ENCODE results near the gene CHMP2A.

The CHMP2A gene

DNA sequence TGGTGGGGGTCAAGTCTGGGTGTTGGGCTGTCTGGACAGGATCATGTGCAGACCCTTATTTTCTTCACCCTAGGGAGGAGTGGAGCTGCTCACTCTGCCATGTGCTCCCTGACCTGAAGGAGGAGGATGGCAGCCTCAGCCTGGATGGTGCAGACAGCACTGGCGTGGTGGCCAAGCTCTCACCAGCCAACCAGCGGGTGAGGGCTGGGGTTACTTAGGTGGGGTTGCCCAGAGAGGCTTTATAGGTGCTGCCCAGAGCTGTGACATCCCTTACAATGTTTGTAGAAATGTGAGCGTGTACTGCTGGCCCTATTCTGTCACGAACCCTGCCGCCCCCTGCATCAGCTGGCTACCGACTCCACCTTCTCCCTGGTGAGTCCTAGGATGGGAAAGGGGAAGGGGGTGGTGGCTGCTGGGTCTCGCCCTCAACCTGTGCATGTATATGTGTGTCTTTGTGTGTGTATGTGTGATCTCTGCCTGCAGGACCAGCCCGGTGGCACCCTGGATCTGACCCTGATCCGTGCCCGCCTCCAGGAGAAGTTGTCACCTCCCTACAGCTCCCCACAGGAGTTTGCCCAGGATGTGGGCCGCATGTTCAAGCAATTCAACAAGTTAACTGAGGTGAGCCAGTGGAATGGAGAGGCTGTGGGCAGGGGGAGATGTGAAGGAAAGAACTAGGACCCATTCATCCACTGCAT is 5.1 kb downstream of the CHMP2A start:
- TF ChIP-seq, protein P1, sequence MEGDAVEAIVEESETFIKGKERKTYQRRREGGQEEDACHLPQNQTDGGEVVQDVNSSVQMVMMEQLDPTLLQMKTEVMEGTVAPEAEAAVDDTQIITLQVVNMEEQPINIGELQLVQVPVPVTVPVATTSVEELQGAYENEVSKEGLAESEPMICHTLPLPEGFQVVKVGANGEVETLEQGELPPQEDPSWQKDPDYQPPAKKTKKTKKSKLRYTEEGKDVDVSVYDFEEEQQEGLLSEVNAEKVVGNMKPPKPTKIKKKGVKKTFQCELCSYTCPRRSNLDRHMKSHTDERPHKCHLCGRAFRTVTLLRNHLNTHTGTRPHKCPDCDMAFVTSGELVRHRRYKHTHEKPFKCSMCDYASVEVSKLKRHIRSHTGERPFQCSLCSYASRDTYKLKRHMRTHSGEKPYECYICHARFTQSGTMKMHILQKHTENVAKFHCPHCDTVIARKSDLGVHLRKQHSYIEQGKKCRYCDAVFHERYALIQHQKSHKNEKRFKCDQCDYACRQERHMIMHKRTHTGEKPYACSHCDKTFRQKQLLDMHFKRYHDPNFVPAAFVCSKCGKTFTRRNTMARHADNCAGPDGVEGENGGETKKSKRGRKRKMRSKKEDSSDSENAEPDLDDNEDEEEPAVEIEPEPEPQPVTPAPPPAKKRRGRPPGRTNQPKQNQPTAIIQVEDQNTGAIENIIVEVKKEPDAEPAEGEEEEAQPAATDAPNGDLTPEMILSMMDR (IDR thresholded peaks at IDR 0.05), result no peak
- Histone ChIP-seq H3K4me1 (peaks cover 24% of the 10 kb centered on the region), H3K27me3 (ENCODE audit: control insufficient read depth, insufficient read depth, low read length) (no peaks in the 10 kb centered on the region), H2AFZ (no peak overlapping the region), H3K79me2 (peaks cover 48% of the 10 kb centered on the region), H3K9ac (no peak overlapping the region), H3K4me3 (ENCODE audit: low read depth, low read length) (no peak overlapping the region), H3K9me3 (ENCODE audit: control insufficient read depth, low read length) (no peaks in the 10 kb centered on the region), H3K36me3 (ENCODE audit: control insufficient read depth, insufficient read depth, low read length) (no peaks in the 10 kb centered on the region), H3K4me2 (ENCODE audit: low read length) (no peak overlapping the region), H3K27ac (no peak overlapping the region)

DNA sequence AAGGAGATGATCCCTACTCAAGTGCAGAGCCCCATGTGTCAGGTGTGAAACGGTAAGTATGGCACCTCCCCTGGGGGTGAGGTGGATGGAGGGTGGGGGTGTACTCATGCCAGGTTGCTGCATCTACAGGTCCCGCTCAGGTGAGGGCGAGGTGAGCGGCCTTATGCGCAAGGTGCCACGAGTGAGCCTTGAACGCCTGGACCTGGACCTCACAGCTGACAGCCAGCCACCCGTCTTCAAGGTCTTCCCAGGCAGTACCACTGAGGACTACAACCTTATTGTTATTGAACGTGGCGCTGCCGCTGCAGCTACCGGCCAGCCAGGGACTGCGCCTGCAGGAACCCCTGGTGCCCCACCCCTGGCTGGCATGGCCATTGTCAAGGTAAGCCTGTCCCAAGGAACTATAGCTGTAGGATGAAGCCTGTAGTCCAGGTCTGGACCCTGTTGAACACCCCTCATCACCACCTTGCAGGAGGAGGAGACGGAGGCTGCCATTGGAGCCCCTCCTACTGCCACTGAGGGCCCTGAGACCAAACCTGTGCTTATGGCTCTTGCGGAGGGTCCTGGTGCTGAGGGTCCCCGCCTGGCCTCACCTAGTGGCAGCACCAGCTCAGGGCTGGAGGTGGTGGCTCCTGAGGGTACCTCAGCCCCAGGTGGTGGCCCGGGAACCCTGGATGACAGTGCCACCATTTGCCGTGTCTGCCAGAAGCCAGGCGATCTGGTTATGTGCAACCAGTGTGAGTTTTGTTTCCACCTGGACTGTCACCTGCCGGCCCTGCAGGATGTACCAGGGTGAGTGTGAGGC is 5.8 kb downstream of the CHMP2A start:
- Histone ChIP-seq H3K36me3 (ENCODE audit: control insufficient read depth, insufficient read depth, low read length) (no peaks in the 10 kb centered on the region), H3K4me1 (peaks cover 24% of the 10 kb centered on the region), H3K79me2 (peaks cover 43% of the 10 kb centered on the region), H3K9me3 (ENCODE audit: control insufficient read depth, low read length) (no peaks in the 10 kb centered on the region), H3K9ac (no peak overlapping the region), H3K27ac (no peak overlapping the region), H3K4me2 (ENCODE audit: low read length) (no peak overlapping the region), H3K27me3 (ENCODE audit: control insufficient read depth, insufficient read depth, low read length) (no peaks in the 10 kb centered on the region), H2AFZ (no peak overlapping the region), H3K4me3 (ENCODE audit: low read depth, low read length) (no peak overlapping the region)
- TF ChIP-seq, protein P1 (IDR thresholded peaks at IDR 0.05), result no peak

DNA sequence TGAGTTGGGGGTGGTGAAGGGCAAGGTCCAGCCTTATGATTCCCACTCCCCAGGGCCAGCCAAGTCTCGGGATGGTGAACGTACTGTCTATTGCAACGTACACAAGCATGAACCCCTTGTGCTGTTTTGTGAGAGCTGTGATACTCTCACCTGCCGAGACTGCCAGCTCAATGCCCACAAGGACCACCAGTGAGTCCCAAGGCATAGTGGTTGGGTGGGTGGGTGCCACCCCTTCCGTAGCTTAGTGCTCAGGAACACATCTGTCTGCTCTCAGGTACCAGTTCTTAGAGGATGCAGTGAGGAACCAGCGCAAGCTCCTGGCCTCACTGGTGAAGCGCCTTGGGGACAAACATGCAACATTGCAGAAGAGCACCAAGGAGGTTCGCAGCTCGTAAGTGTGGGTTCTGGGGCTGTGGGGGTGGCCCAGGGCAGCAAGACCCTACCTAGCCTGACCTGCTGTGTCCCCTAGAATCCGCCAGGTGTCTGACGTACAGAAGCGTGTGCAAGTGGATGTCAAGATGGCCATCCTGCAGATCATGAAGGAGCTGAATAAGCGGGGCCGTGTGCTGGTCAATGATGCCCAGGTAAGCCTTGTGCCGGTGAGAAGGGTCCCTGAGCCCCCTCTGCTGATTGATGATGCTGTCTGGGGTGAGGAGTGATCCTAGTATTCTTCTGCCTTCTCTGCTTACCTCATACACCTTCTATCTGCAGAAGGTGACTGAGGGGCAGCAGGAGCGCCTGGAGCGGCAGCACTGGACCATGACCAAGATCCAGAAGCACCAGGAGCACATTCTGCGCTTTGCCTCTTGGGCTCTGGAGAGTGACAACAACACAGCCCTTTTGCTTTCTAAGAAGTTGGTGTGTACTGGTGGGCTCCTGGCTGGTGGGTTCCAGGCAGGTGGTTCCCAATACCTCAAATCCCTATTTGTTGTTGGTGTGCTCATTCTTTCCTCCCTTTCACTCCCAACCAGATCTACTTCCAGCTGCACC is 7.3 kb downstream of the CHMP2A start:
- H3K9ac ChIP-seq, result no peak overlapping the region
- H2AFZ ChIP-seq, result no peak overlapping the region
- TF ChIP-seq, protein P1 (IDR thresholded peaks at IDR 0.05), result no peak
- peaks cover 38% of the 10 kb centered on the region for H3K79me2 ChIP-seq
- H3K4me1 ChIP-seq, result peaks cover 18% of the 10 kb centered on the region
- no peaks in the 10 kb centered on the region for H3K27me3 ChIP-seq (ENCODE audit: control insufficient read depth, insufficient read depth, low read length)
- H3K9me3 ChIP-seq (ENCODE audit: control insufficient read depth, low read length), result no peaks in the 10 kb centered on the region
- no peak overlapping the region for H3K4me2 ChIP-seq (ENCODE audit: low read length)
- no peak overlapping the region for H3K27ac ChIP-seq
- no peaks in the 10 kb centered on the region for H3K36me3 ChIP-seq (ENCODE audit: control insufficient read depth, insufficient read depth, low read length)
- no peak overlapping the region for H3K4me3 ChIP-seq (ENCODE audit: low read depth, low read length)

DNA sequence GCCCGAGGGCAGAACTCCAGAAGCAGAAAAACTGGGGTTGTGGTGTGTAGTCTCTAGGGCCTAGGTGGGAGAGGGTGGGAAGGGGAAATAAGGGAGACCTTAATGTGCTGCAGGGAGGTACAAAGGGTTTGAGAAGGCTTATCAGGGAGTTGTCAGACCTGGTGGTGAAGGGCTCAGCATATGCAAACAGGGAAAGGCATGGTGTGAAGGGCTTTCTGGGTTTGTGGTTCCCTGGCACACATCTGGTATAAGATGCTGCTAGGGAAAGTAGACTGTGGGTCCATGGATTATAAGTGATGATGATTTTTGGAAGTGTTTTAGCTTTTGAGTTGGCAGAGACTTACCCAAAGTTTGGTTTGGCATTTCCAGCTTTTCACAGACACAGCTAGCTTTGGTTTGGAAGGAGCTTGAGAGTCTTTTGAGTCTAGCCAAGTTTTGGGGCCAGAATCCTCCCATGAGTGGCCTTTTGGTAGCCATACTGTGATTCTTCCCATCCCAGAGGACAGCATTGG is 8.8 kb downstream of the CHMP2A start:
- H2AFZ ChIP-seq, result no peak overlapping the region
- peaks cover 18% of the 10 kb centered on the region for H3K4me1 ChIP-seq
- no peaks in the 10 kb centered on the region for H3K27me3 ChIP-seq (ENCODE audit: control insufficient read depth, insufficient read depth, low read length)
- peak overlapping the region; percentile 59 for H3K4me3 ChIP-seq (ENCODE audit: low read depth, low read length)
- H3K4me2 ChIP-seq (ENCODE audit: low read length), result peak overlapping the region; percentile 73
- no peaks in the 10 kb centered on the region for H3K9me3 ChIP-seq (ENCODE audit: control insufficient read depth, low read length)
- H3K36me3 ChIP-seq (ENCODE audit: control insufficient read depth, insufficient read depth, low read length), result no peaks in the 10 kb centered on the region
- peaks cover 36% of the 10 kb centered on the region for H3K79me2 ChIP-seq
- TF ChIP-seq, protein P1 (IDR thresholded peaks at IDR 0.05), result no peak
- no peak overlapping the region for H3K27ac ChIP-seq
- H3K9ac ChIP-seq, result no peak overlapping the region
